Natural killer cell (primary cell): Measurements from ENCODE around the gene VGLL4. TPM values are rescaled to one million over a fixed set of nuclear protein-coding genes. Genes with fewer than 3 reads are reported as not detected.

Experiments
- ATAC-seq, 3 donors: fragments of 150-1000 bp in 2 of 3; fragments of 200-7000 bp in 1 of 3; cut with Tn5 transposase; 1 replicate in 1 of 3; 2 replicates in 2 of 3; pipeline ENCODE4 v1.10.0; 2021; ENCODE audit warnings: mild to moderate bottlenecking in 2 of 3, moderate library complexity in 2 of 3
- DNase-seq, 2 donors: peaks; one replicate each; pipeline versions ENCODE4 v3.0.0 to v3.0.0-alpha.2; 2013 to 2021; ENCODE audit warnings: mixed read lengths in 1 of 2
- H3K27ac ChIP-seq: one replicate; pipeline ENCODE4 v1.5.1; 2013; ENCODE audit warnings: mild to moderate bottlenecking, low read length
- H3K27me3 ChIP-seq: one replicate; pipeline ENCODE4 v1.6.1; 2013; ENCODE audit warnings: low read length; ENCODE audit not compliant: control insufficient read depth, insufficient read depth
- H3K36me3 ChIP-seq: one replicate; pipeline ENCODE4 v1.6.1; 2013; ENCODE audit warnings: low read length; ENCODE audit not compliant: control insufficient read depth, insufficient read depth
- H3K4me1 ChIP-seq: one replicate; pipeline ENCODE4 v1.6.1; 2013; ENCODE audit warnings: low read length; ENCODE audit not compliant: control insufficient read depth, insufficient read depth
- H3K4me3 ChIP-seq: one replicate; pipeline ENCODE4 v1.5.1; 2013; ENCODE audit warnings: low read length
- H3K9me3 ChIP-seq: one replicate; pipeline ENCODE4 v1.6.1; 2013; ENCODE audit warnings: low read length; ENCODE audit not compliant: control insufficient read depth, insufficient read depth
- H3K27ac Mint-ChIP-seq, 2 donors: one replicate each; pipeline ENCODE4 v1.8.0; 2022; ENCODE audit warnings: mild to moderate bottlenecking in 2 of 2, mixed read lengths in 2 of 2, moderate library complexity in 1 of 2
- H3K27me3 Mint-ChIP-seq, 2 donors: one replicate each; pipeline ENCODE4 v1.8.0; 2022; ENCODE audit warnings: low read depth in 2 of 2, mixed read lengths in 2 of 2
- H3K36me3 Mint-ChIP-seq: one replicate; pipeline ENCODE4 v1.8.0; 2022; ENCODE audit warnings: mixed read lengths
- H3K4me1 Mint-ChIP-seq, 2 donors: one replicate each; pipeline ENCODE4 v1.8.0; 2022; ENCODE audit warnings: mixed read lengths in 2 of 2
- H3K4me3 Mint-ChIP-seq: one replicate; pipeline ENCODE4 v1.8.0; 2022; ENCODE audit warnings: mild to moderate bottlenecking, moderate library complexity, mixed read lengths
- H3K9me3 Mint-ChIP-seq, 2 donors: one replicate each; pipeline ENCODE4 v1.8.0; 2022; ENCODE audit warnings: mixed read lengths in 2 of 2
- CTCF ChIP-seq: fragments of 200-600 bp; IDR thresholded peaks from one replicate; pipeline ENCODE4 v1.8.0; 2022; ENCODE audit warnings: antibody characterized with exemption
- WGBS: methylation state at CpG from one replicate; pipeline ENCODE4 v1.1.7; 2013; ENCODE audit warnings: missing lambda C conversion rate; ENCODE audit not compliant: insufficient coverage; 5-methylcytosine and 5-hydroxymethylcytosine counted together
- intact Hi-C: fragments of 100-400 bp; cut with micrococcal nuclease; formaldehyde crosslinking; loops from one replicate; pipeline ENCODE4 v1.14.2; 2022
- total RNA-seq, 4 donors: library from RNA; stranded (reverse); fragments of 120-200 nt in 1 of 4; gene quantifications; one replicate each; pipeline versions ENCODE4 v1.2.3 to v1.2.4, GENCODE V29; 2013 to 2022

VGLL4 gene
- total RNA-seq, 3 donors from 2014 or later (not counting 1 experiment from before 2014, with no cell fraction given): 29.5 to 42.8 (median 34.6) TPM

DNA sequence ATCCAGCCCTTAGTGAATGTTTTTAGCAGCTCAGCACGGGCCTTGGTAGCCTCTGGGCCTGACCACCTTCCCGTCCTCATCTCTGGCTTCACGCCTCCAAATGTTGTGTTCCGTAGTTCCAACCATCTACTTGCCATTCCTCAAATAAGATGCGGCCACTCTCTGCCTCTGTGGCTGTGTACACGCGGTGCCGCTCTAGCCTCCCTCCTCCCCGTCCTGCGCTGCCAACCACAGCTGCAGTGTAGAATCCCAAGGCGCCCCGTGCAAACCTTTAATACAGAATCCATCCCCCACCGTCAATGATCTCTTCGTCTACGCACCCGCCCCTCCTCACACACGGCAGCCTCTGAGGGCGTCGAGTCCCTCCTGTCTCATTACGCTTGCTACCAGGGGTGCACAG is 77.2 kb downstream of the VGLL4 start:
- Mint-ChIP-seq H3K9me3 (no peaks in the 10 kb centered on the region), H3K27ac (peak overlapping the region in 1 of 2 donors; percentile 39), H3K27me3 (no peaks in the 10 kb centered on the region), H3K36me3 (no peaks in the 10 kb centered on the region), H3K4me3 (no peak overlapping the region), H3K4me1 (peaks cover 35 to 45% of the 10 kb centered on the region in 2 donors)
- Histone ChIP-seq H3K9me3 (no peaks in the 10 kb centered on the region), H3K27me3 (no peaks in the 10 kb centered on the region), H3K36me3 (peaks cover 41% of the 10 kb centered on the region), H3K4me3 (no peak overlapping the region), H3K27ac (no peak overlapping the region), H3K4me1 (peaks cover 9% of the 10 kb centered on the region)
- WGBS: 96% methylated on average over 20 of the region's 20 CpGs
- TF ChIP-seq CTCF: no peak
- ATAC-seq (no peak), DNase-seq (no peak)
- intact Hi-C loops: no loop called here

DNA sequence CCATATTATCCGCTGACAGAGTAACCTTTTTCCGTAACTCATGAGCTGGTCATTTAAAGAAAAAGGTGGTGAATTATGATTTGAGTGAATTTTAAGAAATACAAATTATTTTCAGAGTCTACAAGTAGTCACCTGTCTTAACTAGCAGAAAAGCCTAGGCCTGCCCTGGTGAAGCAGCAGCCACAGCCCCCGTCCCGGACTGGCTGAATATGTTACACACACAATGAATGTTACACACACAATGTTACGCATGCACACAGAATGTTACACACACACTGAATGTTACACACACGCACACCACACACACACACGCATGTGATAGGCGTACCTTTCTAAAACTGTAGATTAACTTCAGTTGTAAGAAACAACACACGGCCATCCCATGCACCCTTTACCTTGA is 77.8 kb downstream of the VGLL4 start:
- Histone ChIP-seq H3K4me3 (no peak overlapping the region), H3K9me3 (no peaks in the 10 kb centered on the region), H3K27ac (no peak overlapping the region), H3K36me3 (peaks cover 41% of the 10 kb centered on the region), H3K27me3 (no peaks in the 10 kb centered on the region), H3K4me1 (peaks cover 4% of the 10 kb centered on the region)
- H3K27ac Mint-ChIP-seq: no peak overlapping the region
- H3K27me3 Mint-ChIP-seq: no peaks in the 10 kb centered on the region
- peaks cover 35 to 44% of the 10 kb centered on the region in 2 donors for H3K4me1 Mint-ChIP-seq
- 95% methylated on average over 7 of the region's 9 CpGs for WGBS
- intact Hi-C loops: no loop called here
- TF ChIP-seq CTCF: no peak
- H3K9me3 Mint-ChIP-seq: no peaks in the 10 kb centered on the region
- no peak overlapping the region for H3K4me3 Mint-ChIP-seq
- H3K36me3 Mint-ChIP-seq: no peaks in the 10 kb centered on the region
- DNase-seq: no peak
- no peak for ATAC-seq

- intact Hi-C loops: no loop called here
- Mint-ChIP-seq H3K36me3 (no peaks in the 10 kb centered on the region), H3K9me3 (no peaks in the 10 kb centered on the region), H3K27ac (no peak overlapping the region), H3K27me3 (no peaks in the 10 kb centered on the region), H3K4me3 (no peak overlapping the region), H3K4me1 (peaks cover 30 to 44% of the 10 kb centered on the region in 2 donors)
- no peak for TF ChIP-seq CTCF
- Histone ChIP-seq H3K4me1 (no peaks in the 10 kb centered on the region), H3K9me3 (no peaks in the 10 kb centered on the region), H3K4me3 (no peak overlapping the region), H3K27ac (no peak overlapping the region), H3K27me3 (no peaks in the 10 kb centered on the region), H3K36me3 (peaks cover 41% of the 10 kb centered on the region)
- 97% methylated on average over 12 of the region's 12 CpGs for WGBS
- no peak for DNase-seq
- no peak for ATAC-seq
Observed at GRCh38 chr3:11565492-11565891, 78.2 kb downstream of the VGLL4 start.

DNA sequence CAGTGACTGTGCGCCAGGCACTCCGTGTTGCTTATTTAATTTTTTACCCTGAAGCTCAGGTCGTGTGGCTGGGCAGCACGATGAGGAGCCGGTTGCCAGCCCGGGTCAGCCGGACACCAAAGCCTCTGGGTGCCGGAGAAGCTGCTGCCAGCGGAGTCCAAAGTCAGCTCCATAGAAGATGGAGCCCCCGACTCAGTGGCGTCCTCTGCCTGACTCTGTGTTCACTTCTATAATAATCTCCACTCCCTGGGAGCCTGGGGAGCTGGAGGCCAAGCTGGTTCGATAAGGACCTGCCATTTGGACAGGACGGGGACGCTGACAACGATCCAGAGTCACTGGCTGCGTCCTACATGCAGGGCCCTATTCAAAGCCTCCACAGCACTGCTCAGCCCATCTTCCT is 78.6 kb downstream of the VGLL4 start:
- Histone ChIP-seq H3K4me1 (no peaks in the 10 kb centered on the region), H3K27ac (no peak overlapping the region), H3K4me3 (no peak overlapping the region), H3K9me3 (no peaks in the 10 kb centered on the region), H3K36me3 (peaks cover 44% of the 10 kb centered on the region), H3K27me3 (no peaks in the 10 kb centered on the region)
- no peak for TF ChIP-seq CTCF
- ATAC-seq (no peak), DNase-seq (no peak)
- WGBS: 97% methylated on average over 16 of the region's 16 CpGs
- peaks cover 26 to 44% of the 10 kb centered on the region in 2 donors for H3K4me1 Mint-ChIP-seq
- H3K27ac Mint-ChIP-seq: no peak overlapping the region
- H3K27me3 Mint-ChIP-seq: no peaks in the 10 kb centered on the region
- intact Hi-C loops: no loop called here
- H3K4me3 Mint-ChIP-seq: no peak overlapping the region
- H3K9me3 Mint-ChIP-seq: no peaks in the 10 kb centered on the region
- H3K36me3 Mint-ChIP-seq: no peaks in the 10 kb centered on the region
